Adipocyte (in vitro differentiated cells): Measurements from ENCODE around the gene STOX1.
"Not testable (repeated sequence)": the region's sequence is repeated elsewhere in the genome, so short reads cannot be mapped to it uniquely, and the experiment has no call there.

Experiments used
- DNase-seq: peaks from one replicate; pipeline ENCODE4 v3.0.0-alpha.2; 2015; ENCODE audit warnings: low read depth
- H3K27me3 ChIP-seq: replicated peaks from 2 replicates; pipeline ENCODE4 v1.7.0; 2013; ENCODE audit warnings: mild to moderate bottlenecking, low read length, moderate library complexity; ENCODE audit not compliant: control insufficient read depth, insufficient read depth
- H3K36me3 ChIP-seq: 2 replicates; pipeline ENCODE4 v1.7.0; 2013; ENCODE audit warnings: low read length, mild to moderate bottlenecking, moderate library complexity; ENCODE audit not compliant: control insufficient read depth, insufficient read depth, severe bottlenecking
- H3K4me1 ChIP-seq: 2 replicates; pipeline ENCODE4 v1.7.0; 2013; ENCODE audit warnings: mild to moderate bottlenecking, low read length, moderate library complexity; ENCODE audit not compliant: control insufficient read depth, insufficient read depth
- H3K4me3 ChIP-seq: 2 replicates; pipeline ENCODE4 v1.7.0; 2013; ENCODE audit warnings: mild to moderate bottlenecking, low read length, moderate library complexity
- H3K9ac ChIP-seq: 2 replicates; pipeline ENCODE4 v1.7.0; 2013; ENCODE audit warnings: mild to moderate bottlenecking, low read length, moderate library complexity
- H3K9me3 ChIP-seq: 2 replicates; pipeline ENCODE4 v1.7.0; 2013; ENCODE audit warnings: mild to moderate bottlenecking, low read length, moderate library complexity; ENCODE audit not compliant: control insufficient read depth

STOX1 gene

DNA sequence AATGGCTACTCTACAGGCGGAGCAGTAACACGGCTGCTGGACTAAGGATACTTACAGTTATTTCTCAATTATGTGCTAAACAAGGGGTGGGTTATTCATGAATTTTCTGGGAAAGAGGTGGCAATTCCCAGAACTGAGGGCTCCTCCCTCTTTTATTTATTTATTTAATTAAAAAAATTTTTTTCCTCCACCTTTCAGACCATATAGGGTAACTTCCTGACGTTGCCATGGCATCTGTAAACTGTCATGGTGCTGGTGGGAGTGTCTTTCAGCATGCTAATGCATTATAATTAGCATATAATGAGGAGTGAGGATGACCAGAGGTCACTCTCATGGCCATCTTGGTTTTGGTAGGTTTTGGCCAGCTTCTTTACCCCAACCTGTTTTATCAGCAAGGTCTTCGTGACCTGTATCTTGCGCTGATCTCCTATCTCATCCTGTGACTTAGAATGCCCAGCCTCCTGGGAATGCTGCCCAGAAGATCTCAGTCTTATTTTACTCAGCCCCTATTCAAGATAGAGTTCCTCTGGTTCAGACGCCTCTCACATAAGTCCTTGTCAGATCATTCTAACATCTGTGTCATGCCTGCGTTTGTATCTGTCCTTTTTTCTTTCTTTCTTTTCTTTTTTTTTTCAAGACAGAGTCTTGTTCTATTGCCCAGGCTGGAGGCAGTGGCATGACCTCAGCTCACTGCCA is 15.9 kb upstream of the STOX1 start:
- H3K9me3 ChIP-seq, result no peaks in the 10 kb centered on the region
- H3K36me3 ChIP-seq, result no peaks in the 10 kb centered on the region
- H3K9ac ChIP-seq, result no peak overlapping the region
- no peak overlapping the region for H3K4me3 ChIP-seq
- no peak for DNase-seq
- H3K4me1 ChIP-seq, result peaks cover 6% of the 10 kb centered on the region
- H3K27me3 ChIP-seq, result no peaks in the 10 kb centered on the region

- Histone ChIP-seq H3K27me3 (no peaks in the 10 kb centered on the region), H3K4me1 (peaks cover 6% of the 10 kb centered on the region), H3K4me3 (no peak overlapping the region), H3K9ac (no peak overlapping the region), H3K36me3 (no peaks in the 10 kb centered on the region), H3K9me3 (no peaks in the 10 kb centered on the region)
- DNase-seq, result no peak
These were observed 14.9 kb upstream of the STOX1 start for GRCh38 chr10:68812420-68812819.

- Histone ChIP-seq H3K36me3 (no peaks in the 10 kb centered on the region), H3K9me3 (no peaks in the 10 kb centered on the region), H3K27me3 (no peaks in the 10 kb centered on the region), H3K9ac (no peak overlapping the region), H3K4me1 (peaks cover 6% of the 10 kb centered on the region), H3K4me3 (no peak overlapping the region)
- DNase-seq, result peak; percentile 27
These were observed 13.8 kb upstream of the STOX1 start for GRCh38 chr10:68813559-68813958.

GRCh38 chr10:68816796-68817412 is 10.4 kb upstream of the STOX1 start:
- Histone ChIP-seq H3K4me1 (peaks cover 6% of the 10 kb centered on the region), H3K9ac (no peak overlapping the region), H3K36me3 (no peaks in the 10 kb centered on the region), H3K27me3 (no peaks in the 10 kb centered on the region), H3K9me3 (no peaks in the 10 kb centered on the region), H3K4me3 (no peak overlapping the region)
- no peak for DNase-seq

DNA sequence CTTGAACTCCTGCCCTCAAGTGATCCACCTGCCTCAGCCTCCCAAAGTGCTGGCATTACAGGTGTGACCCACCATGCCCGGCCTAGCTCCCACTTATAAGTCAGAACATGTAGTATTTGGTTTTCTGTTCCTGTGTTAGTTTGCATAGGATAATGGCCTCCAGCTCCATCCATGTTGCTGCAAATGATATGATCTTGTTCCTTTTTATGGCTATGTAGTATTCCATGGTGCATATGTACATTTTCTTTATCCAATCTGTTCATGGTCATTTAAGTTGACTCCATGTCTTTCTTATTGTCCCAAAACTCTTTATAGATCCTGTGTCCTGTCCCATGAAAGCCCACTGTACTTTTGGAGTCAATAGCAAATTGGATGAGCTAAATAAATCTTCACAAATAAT is 7.0 kb upstream of the STOX1 start:
- DNase-seq, H3K27me3 ChIP-seq, H3K36me3 ChIP-seq, H3K9me3 ChIP-seq, H3K4me3 ChIP-seq, H3K9ac ChIP-seq, H3K4me1 ChIP-seq: not testable (repeated sequence)

DNA sequence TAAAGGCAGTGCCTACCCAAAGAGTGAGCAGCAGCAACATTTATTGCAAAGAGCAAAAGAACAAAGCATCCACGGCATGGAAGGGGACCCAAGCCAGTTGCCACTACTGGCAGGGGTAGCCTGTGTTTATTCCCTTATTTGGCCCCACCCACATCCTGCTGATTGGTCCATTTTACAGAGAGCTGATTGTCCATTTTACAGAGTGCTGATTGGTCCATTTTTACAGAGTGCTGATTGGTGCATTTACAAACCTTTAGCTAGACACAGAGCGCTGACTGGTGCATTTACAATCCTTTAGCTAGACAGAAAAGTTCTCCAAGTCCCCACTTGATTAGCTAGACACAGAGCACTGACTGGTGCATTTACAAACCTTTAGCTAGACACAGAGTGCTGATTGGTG is 4.7 kb upstream of the STOX1 start:
- H3K9me3 ChIP-seq, H3K36me3 ChIP-seq, DNase-seq, H3K4me1 ChIP-seq, H3K4me3 ChIP-seq, H3K9ac ChIP-seq: not testable (repeated sequence)
- peaks cover 14% of the 10 kb centered on the region for H3K27me3 ChIP-seq

- not testable (repeated sequence) for H3K9me3 ChIP-seq, H3K9ac ChIP-seq, H3K4me1 ChIP-seq, DNase-seq, H3K36me3 ChIP-seq
- Histone ChIP-seq H3K27me3 (peaks cover 25% of the 10 kb centered on the region), H3K4me3 (peak overlapping the region; percentile 82)
These were observed 245 bp downstream of the STOX1 start for GRCh38 chr10:68827592-68827959.

GRCh38 chr10:68828083-68828601 is 811 bp downstream of the STOX1 start:
- peak; percentile 7 for DNase-seq
- H3K27me3 ChIP-seq, result peaks cover 25% of the 10 kb centered on the region
- not testable (repeated sequence) for H3K4me1 ChIP-seq, H3K9me3 ChIP-seq, H3K36me3 ChIP-seq, H3K9ac ChIP-seq
- peak overlapping the region; percentile 74 for H3K4me3 ChIP-seq

- Histone ChIP-seq H3K9ac (no peak overlapping the region), H3K9me3 (peaks cover 3% of the 10 kb centered on the region), H3K27me3 (peaks cover 30% of the 10 kb centered on the region), H3K4me3 (no peak overlapping the region), H3K36me3 (no peaks in the 10 kb centered on the region), H3K4me1 (peaks cover 2% of the 10 kb centered on the region)
- no peak for DNase-seq
These were observed 1.5 kb downstream of the STOX1 start for GRCh38 chr10:68828833-68829232.

DNA sequence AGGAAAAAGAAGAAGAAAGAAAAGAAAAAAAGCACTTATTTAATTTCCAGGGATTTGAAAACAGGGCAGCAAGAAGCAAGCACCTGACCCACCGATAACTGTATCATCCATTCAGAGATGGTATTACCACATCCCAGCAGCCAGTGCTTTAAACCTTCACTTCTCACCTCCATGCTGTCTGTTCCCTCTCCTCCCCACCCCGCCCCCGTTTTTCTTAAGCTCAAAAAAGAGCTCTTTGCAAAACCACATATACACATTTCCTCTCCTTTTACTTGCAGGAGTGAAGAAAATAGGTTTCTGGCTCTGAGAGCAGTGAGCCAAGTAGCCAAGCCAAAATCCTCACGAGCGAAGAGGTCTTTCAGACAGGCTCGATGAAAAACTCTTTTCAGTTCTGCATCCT is 2.2 kb downstream of the STOX1 start:
- Histone ChIP-seq H3K36me3 (no peaks in the 10 kb centered on the region), H3K9ac (no peak overlapping the region), H3K4me3 (no peak overlapping the region), H3K27me3 (peaks cover 29% of the 10 kb centered on the region), H3K4me1 (peaks cover 2% of the 10 kb centered on the region), H3K9me3 (peaks cover 3% of the 10 kb centered on the region)
- no peak for DNase-seq

DNA sequence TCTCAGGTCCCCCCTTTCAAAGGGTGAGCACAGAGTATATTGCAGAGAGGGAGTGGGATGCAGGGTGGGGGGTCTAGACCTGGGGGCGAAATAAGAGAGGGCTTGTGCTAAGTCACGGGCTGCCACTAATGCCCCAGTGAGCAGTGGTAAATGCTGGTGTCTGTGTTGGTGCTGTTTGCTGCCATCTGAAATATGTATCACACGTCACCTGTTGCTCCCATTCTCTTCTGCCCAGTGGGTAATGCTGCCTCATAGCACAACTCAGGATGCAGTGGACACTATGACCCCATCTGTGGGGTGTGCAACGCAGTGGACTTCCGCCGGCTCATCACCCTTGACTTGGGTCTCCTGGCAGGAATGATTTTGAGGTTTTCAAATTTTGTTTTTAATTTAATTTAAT is 2.6 kb downstream of the STOX1 start:
- no peaks in the 10 kb centered on the region for H3K36me3 ChIP-seq
- no peak for DNase-seq
- no peak overlapping the region for H3K4me3 ChIP-seq
- peaks cover 24% of the 10 kb centered on the region for H3K27me3 ChIP-seq
- peaks cover 3% of the 10 kb centered on the region for H3K9me3 ChIP-seq
- H3K9ac ChIP-seq, result no peak overlapping the region
- peaks cover 2% of the 10 kb centered on the region for H3K4me1 ChIP-seq
